ENCODE data around the gene UCP3.

Gene UCP3

DNA sequence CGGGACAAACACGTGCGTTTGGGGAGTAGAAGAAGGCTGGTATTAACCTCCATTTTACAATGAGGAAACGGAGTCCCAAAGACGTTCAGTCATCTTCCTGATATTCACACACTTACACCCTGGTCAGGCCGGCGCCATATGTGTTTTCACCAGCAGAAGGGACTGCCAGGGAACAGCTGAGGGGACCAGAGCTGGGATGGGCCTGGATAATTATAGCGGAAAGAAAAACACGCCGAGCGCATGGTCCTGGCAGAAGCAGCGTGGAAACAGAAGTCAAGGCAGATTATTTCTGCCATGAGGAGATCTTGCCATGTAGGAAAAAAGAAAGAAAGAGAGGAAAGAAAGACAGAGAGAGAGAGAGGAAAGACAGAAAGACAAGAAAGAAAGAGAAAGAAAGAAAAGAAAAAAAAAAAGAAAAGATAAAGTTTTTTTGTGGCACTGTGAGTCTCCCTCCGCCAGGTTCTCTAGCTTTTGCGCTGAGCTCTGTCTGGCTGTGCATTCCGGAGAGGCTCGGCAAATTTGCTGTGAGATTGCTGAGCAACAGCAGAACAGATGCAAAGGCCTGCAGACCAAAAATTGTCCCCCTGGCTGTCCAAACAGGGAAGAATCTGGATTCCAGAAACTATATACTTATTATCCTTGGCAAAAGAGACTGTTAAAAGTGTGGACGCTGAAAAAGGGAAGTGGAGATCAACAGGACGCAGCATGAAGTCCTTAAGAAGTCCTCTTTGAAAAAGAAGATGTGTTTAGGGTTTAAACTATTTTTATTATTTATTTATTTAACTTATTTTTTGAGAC lies 24.9 kb downstream of the UCP3 start:
- Histone ChIP-seq H3K79me2 (no peaks in the 10 kb centered on the region), H3K36me3 (ENCODE audit: control insufficient read depth, insufficient read depth, low read length) (no peaks in the 10 kb centered on the region), H2AFZ (peak overlapping the region; percentile 82), H3K27ac (no peak overlapping the region), H3K4me1 (no peaks in the 10 kb centered on the region), H3K4me2 (ENCODE audit: low read length) (peak overlapping the region; percentile 96), H3K27me3 (ENCODE audit: control insufficient read depth, insufficient read depth, low read length) (no peaks in the 10 kb centered on the region), H3K9ac (no peak overlapping the region), H3K9me3 (ENCODE audit: control insufficient read depth, low read length) (no peaks in the 10 kb centered on the region), H3K4me3 (ENCODE audit: low read depth, low read length) (peak overlapping the region; percentile 78)
- TF ChIP-seq, protein P1, sequence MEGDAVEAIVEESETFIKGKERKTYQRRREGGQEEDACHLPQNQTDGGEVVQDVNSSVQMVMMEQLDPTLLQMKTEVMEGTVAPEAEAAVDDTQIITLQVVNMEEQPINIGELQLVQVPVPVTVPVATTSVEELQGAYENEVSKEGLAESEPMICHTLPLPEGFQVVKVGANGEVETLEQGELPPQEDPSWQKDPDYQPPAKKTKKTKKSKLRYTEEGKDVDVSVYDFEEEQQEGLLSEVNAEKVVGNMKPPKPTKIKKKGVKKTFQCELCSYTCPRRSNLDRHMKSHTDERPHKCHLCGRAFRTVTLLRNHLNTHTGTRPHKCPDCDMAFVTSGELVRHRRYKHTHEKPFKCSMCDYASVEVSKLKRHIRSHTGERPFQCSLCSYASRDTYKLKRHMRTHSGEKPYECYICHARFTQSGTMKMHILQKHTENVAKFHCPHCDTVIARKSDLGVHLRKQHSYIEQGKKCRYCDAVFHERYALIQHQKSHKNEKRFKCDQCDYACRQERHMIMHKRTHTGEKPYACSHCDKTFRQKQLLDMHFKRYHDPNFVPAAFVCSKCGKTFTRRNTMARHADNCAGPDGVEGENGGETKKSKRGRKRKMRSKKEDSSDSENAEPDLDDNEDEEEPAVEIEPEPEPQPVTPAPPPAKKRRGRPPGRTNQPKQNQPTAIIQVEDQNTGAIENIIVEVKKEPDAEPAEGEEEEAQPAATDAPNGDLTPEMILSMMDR (IDR thresholded peaks at IDR 0.05): no peak

DNA sequence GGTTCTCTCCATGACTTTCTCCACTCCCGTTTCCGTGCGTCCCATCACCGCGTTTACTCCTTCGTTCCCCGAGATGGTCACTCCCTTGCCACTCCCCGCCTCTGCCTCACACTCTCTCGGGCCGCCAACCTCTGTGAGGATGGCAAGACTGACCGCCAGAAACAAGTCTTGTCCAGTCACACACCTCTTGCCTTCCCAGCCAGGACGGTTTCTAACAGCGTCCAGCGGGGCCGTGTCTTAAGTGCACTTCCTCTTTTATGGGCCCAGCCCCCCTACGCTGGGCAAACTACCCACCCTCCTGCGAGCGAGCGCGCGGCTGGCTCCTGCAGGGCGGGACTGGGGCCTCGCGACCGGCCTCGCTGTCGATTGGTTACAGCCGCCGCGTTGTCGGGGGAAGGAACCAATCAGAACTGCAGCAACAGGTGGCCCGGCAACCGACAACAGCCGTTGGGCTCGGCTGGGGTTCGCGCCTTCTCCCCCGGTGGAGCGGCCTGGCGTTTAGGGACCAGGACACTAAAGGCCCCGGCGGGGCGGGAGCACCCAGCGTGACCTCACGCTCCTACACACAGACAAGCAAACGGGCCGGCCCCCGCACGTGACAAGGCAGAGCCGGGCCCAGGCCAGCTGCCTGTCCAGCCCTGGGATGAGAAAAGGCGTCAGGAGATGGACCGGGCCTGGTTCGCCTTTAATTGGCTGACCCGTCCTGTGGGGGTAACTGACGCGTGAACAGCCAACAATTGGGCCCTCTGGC lies 25.7 kb downstream of the UCP3 start:
- no peaks in the 10 kb centered on the region for H3K4me1 ChIP-seq
- peak overlapping the region; percentile 96 for H3K4me2 ChIP-seq (ENCODE audit: low read length)
- peak overlapping the region; percentile 12 for H3K27ac ChIP-seq
- H3K4me3 ChIP-seq (ENCODE audit: low read depth, low read length): peak overlapping the region; percentile 78
- H3K9me3 ChIP-seq (ENCODE audit: control insufficient read depth, low read length): no peaks in the 10 kb centered on the region
- H3K79me2 ChIP-seq: no peaks in the 10 kb centered on the region
- H3K36me3 ChIP-seq (ENCODE audit: control insufficient read depth, insufficient read depth, low read length): no peaks in the 10 kb centered on the region
- no peak overlapping the region for H3K9ac ChIP-seq
- TF ChIP-seq, protein P1 (IDR thresholded peaks at IDR 0.05): no peak
- peak overlapping the region; percentile 82 for H2AFZ ChIP-seq
- H3K27me3 ChIP-seq (ENCODE audit: control insufficient read depth, insufficient read depth, low read length): no peaks in the 10 kb centered on the region

- H3K27me3 ChIP-seq (ENCODE audit: control insufficient read depth, insufficient read depth, low read length): no peaks in the 10 kb centered on the region
- TF ChIP-seq, protein P1 (IDR thresholded peaks at IDR 0.05): no peak
- H2AFZ ChIP-seq: peak within 1 kb of the TSS; percentile 82
- no peaks in the 10 kb centered on the region for H3K36me3 ChIP-seq (ENCODE audit: control insufficient read depth, insufficient read depth, low read length)
- no peaks in the 10 kb centered on the region for H3K79me2 ChIP-seq
- H3K4me3 ChIP-seq (ENCODE audit: low read depth, low read length): peak within 1 kb of the TSS; percentile 78
- H3K4me2 ChIP-seq (ENCODE audit: low read length): peak within 1 kb of the TSS; percentile 96
- H3K27ac ChIP-seq: peak within 1 kb of the TSS; percentile 12
- H3K9me3 ChIP-seq (ENCODE audit: control insufficient read depth, low read length): no peaks in the 10 kb centered on the region
- no peaks in the 10 kb centered on the region for H3K4me1 ChIP-seq
- no peak within 1 kb of the TSS for H3K9ac ChIP-seq
Measured at GRCh38 chr11:73982595-73982989, 26.3 kb downstream of the UCP3 start, which contains the start of gene UCP2. TSS of gene UCP2 (minus strand) at chr11:73982843. CDS start at chr11:73978378, 4,465 bp downstream.

DNA sequence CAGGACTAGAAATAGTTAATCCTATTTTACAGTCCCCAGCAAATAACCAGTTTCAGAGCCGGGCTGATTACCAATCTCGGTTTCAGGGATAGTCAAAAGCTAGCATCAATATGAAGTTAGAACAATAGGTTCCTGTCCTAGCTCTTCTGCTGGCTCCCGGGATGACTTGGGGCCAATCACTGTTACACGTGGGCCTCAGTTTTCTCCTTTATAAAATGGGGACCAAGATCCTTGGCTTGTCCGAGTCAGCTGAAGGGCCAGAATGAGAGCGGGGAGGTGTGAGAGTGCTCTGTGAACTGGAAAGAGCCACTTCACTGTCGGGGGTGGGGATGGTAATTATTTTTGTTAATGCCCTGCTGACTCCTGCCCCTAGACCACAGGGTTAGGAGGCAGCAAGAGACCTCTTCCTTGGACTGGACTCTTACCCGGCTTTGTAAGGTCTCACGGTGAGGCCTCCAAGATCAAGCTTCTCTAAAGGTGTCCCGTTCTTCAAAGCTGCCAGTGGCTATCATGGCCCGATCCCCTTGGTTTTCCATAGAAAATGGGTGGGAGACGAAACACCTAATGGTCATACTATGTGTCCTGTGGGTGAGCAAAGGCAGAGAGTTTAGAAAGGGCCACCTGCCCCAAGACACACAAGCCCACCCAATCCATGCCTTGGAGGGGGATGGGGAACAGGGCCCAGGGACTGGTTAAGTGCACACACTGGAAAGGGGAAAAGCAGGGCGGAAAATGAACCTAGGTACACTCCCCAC lies 27.7 kb downstream of the UCP3 start:
- H2AFZ ChIP-seq: no peak overlapping the region
- no peak overlapping the region for H3K9ac ChIP-seq
- no peaks in the 10 kb centered on the region for H3K27me3 ChIP-seq (ENCODE audit: control insufficient read depth, insufficient read depth, low read length)
- H3K4me2 ChIP-seq (ENCODE audit: low read length): no peak overlapping the region
- no peaks in the 10 kb centered on the region for H3K36me3 ChIP-seq (ENCODE audit: control insufficient read depth, insufficient read depth, low read length)
- TF ChIP-seq, protein P1 (IDR thresholded peaks at IDR 0.05): no peak
- peak overlapping the region; percentile 78 for H3K4me3 ChIP-seq (ENCODE audit: low read depth, low read length)
- H3K79me2 ChIP-seq: no peaks in the 10 kb centered on the region
- H3K4me1 ChIP-seq: no peaks in the 10 kb centered on the region
- no peak overlapping the region for H3K27ac ChIP-seq
- no peaks in the 10 kb centered on the region for H3K9me3 ChIP-seq (ENCODE audit: control insufficient read depth, low read length)

Data from parathyroid adenoma (tissue), 2 donors.